MCF 10A (cell line): ENCODE results near the gene UBXN6. TPM values are rescaled to one million over a fixed set of nuclear protein-coding genes. Genes with fewer than 3 reads are reported as not detected.

Experiments
- BruUV-seq: library from RNA; stranded (reverse); fragments of 400-500 nt; replicated peaks from 2 replicates; lab custom pipeline; 2021; lab: Mats Ljungman, UMichigan
- CTCF ChIA-PET: fragments of 300-600 bp; sonication (Branson Sonifier 250); formaldehyde crosslinking; extraction: SDS; loops from one replicate; lab custom pipeline; 2021; ENCODE audit warnings: antibody characterized with exemption, inconsistent platforms; lab: Yijun Ruan, JAX
- POLR2A ChIA-PET: fragments of 300-600, 350-650 bp; sonication (Branson Sonifier 250); formaldehyde crosslinking; extraction: SDS; loops from one replicate; lab custom pipeline; 2020; ENCODE audit warnings: antibody characterized with exemption, inconsistent platforms; lab: Yijun Ruan, JAX
- DNase-seq: peaks from one replicate; pipeline ENCODE4 v3.0.0-alpha.2; 2018; ENCODE audit not compliant: unreplicated experiment
- H3K27ac Mint-ChIP-seq: one replicate; pipeline ENCODE4 v1.8.0; 2022; ENCODE audit warnings: mild to moderate bottlenecking, low read depth, mixed read lengths; ENCODE audit not compliant: unreplicated experiment
- H3K27me3 Mint-ChIP-seq: one replicate; pipeline ENCODE4 v1.8.0; 2022; ENCODE audit warnings: mixed read lengths; ENCODE audit not compliant: insufficient read depth, unreplicated experiment
- H3K36me3 Mint-ChIP-seq: one replicate; pipeline ENCODE4 v1.8.0; 2022; ENCODE audit warnings: mild to moderate bottlenecking, moderate library complexity, mixed read lengths; ENCODE audit not compliant: insufficient read depth, unreplicated experiment
- H3K4me1 Mint-ChIP-seq: one replicate; pipeline ENCODE4 v1.8.0; 2022; ENCODE audit warnings: mixed read lengths; ENCODE audit not compliant: insufficient read depth, unreplicated experiment
- H3K4me3 Mint-ChIP-seq: one replicate; pipeline ENCODE4 v1.8.0; 2022; ENCODE audit warnings: mild to moderate bottlenecking, moderate library complexity, mixed read lengths; ENCODE audit not compliant: unreplicated experiment
- H3K9me3 Mint-ChIP-seq: one replicate; pipeline ENCODE4 v1.8.0; 2022; ENCODE audit warnings: mixed read lengths; ENCODE audit not compliant: unreplicated experiment
- CTCF ChIP-seq: fragments of 200-600 bp; IDR thresholded peaks from one replicate; pipeline ENCODE4 v1.8.0; 2022; ENCODE audit warnings: antibody characterized with exemption, mild to moderate bottlenecking; ENCODE audit not compliant: unreplicated experiment
- intact Hi-C: fragments of 100-400 bp; cut with micrococcal nuclease; formaldehyde crosslinking; loops from 2 replicates; pipeline ENCODE4 v1.14.1; 2022
- total RNA-seq: library from RNA; stranded (reverse); gene quantifications from 2 replicates; pipeline ENCODE4 v1.2.3, GENCODE V29; 2022

The UBXN6 gene
- total RNA-seq, 1 experiment from 2014 or later: 94.8 TPM

- TF ChIP-seq CTCF: no peak
- POLR2A ChIA-PET: interaction anchor here (0.6 to 7.7 kb wide), 7 partner anchors 10 to 53 kb away, joined by 3 to 67 read pairs (median 4); partner anchors contain the start of genes CHAF1A and HDGFL2
- peaks cover 53% of the 10 kb centered on the region for H3K36me3 Mint-ChIP-seq
- intact Hi-C loops: no loop called here
- H3K4me1 Mint-ChIP-seq: peaks cover 22% of the 10 kb centered on the region
- BruUV-seq: no TSS peak
- H3K9me3 Mint-ChIP-seq: no peaks in the 10 kb centered on the region
- CTCF ChIA-PET: interaction anchor here (0.6 to 0.7 kb wide), 4 partner anchors 14 to 484 kb away, joined by 3 read pairs; no protein-coding TSS in a partner anchor
- peak; percentile 40 for DNase-seq
- no peaks in the 10 kb centered on the region for H3K27me3 Mint-ChIP-seq
- peak overlapping the region; percentile 85 for H3K27ac Mint-ChIP-seq
- peak overlapping the region; percentile 86 for H3K4me3 Mint-ChIP-seq
These were observed 2.6 kb downstream of the UBXN6 start for GRCh38 chr19:4454747-4455718.

GRCh38 chr19:4453232-4454179, 4.1 kb downstream of the UBXN6 start:
- ChIA-PET POLR2A (interaction anchor here (0.6 to 7.7 kb wide), 2 partner anchors 17 to 79 kb away, joined by 4 to 67 read pairs; partner anchors contain the start of gene HDGFL2), CTCF (interaction anchor here (0.5 to 0.6 kb wide), 2 partner anchors 34 to 102 kb away, joined by 4 read pairs; no protein-coding TSS in a partner anchor)
- Mint-ChIP-seq H3K4me1 (peaks cover 22% of the 10 kb centered on the region), H3K27ac (no peak overlapping the region), H3K27me3 (no peaks in the 10 kb centered on the region), H3K4me3 (no peak overlapping the region), H3K36me3 (peaks cover 65% of the 10 kb centered on the region), H3K9me3 (no peaks in the 10 kb centered on the region)
- no peak for DNase-seq
- BruUV-seq: no TSS peak
- TF ChIP-seq CTCF: no peak
- intact Hi-C loops: no loop called here

DNA sequence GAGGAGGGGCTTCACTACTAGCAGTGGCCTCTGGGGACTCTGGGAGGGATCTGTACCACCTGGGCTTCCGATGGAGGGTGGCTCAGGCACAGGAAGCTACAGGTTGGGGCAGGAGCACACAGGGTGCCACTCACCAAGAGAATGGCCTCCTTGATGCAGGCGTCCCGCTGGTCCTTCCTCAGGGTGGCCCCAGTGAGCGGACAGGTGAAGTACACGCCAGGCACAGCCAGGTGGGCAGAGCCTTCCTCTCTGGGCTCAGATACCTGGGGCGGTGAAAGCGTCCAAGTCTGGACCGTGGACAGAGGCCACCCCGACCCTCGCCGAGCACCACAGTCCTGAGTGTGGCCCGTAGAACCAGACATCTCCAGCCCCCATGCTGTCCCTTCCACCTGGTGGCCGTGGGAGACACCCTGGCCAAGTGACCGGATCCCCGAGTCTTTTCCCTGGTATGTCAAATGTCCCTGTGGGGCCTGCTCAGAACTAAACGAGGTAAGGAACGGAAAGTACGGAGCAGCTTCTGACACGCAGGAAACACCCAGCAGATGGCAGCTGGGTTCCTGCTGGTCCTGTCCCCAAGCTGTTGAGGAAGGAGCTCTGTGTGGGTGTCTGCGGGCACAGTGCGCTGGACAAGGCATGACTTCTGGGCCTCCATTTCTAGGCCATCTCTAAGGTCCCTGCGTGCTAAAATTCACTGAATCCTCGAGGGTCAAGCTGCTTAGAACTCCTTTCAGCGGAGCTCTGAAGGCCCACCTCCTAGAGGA, 5.2 kb downstream of the UBXN6 start:
- BruUV-seq: no TSS peak
- TF ChIP-seq CTCF: no peak
- CTCF ChIA-PET: interaction anchor here (0.6 kb wide), 1 partner anchor 321 kb away, joined by 3 read pairs; no protein-coding TSS in a partner anchor
- intact Hi-C loops: no loop called here
- no peaks in the 10 kb centered on the region for H3K27me3 Mint-ChIP-seq
- H3K36me3 Mint-ChIP-seq: peaks cover 74% of the 10 kb centered on the region
- H3K27ac Mint-ChIP-seq: no peak overlapping the region
- H3K4me1 Mint-ChIP-seq: peaks cover 22% of the 10 kb centered on the region
- no peak for DNase-seq
- no peaks in the 10 kb centered on the region for H3K9me3 Mint-ChIP-seq
- POLR2A ChIA-PET: no interaction called here
- H3K4me3 Mint-ChIP-seq: no peak overlapping the region
